Measurements from ENCODE around the gene APCDD1L. TPM values are rescaled to one million over a fixed set of nuclear protein-coding genes. Genes with fewer than 3 reads are reported as not detected.

The APCDD1L gene
- total and polyA plus RNA-seq, 2 of the 8 experiments (the other 6 are each of a cell fraction or from before 2014, with no cell fraction given), result 0.83 to 3.1 TPM

DNA sequence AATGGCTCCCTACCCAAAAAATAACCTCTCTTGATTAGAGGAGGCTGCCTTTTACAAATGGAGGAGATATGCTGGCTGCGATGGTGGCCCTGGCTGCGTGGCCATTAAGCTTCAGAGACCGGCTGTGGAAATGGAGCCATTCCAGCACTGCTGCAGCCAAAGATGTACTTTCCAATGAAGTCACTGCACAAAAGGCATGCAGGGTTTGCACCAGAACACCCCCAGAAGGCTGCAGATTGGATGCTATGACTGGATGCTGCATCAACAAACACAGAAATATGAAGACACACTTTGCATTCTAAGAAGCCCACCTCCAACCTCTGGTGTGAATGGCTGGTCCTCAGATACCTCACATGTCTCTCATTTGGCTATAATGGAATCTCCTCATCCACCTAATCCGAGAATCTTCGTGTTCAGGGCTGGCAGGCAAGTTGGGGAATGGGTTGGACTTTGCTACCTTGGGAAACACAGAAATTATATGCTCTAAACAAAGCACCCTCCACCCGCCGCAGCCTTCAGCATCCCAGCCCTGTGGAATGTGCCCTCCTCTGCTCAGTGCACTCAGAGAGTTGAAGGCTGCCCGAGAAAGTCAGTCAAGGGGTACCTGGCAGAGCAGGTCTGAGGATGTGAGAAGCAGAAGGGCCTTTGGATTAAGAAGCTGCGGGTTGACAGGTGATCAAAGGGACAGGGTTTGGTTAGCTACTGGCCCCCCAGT is 35.3 kb downstream of the APCDD1L start:
- Histone ChIP-seq H2BK12ac (ENCODE audit: low read depth, low read length) (no peak overlapping the region), H2AFZ (ENCODE audit: low read length) (no peak overlapping the region), H4K8ac (ENCODE audit: extremely low read depth, insufficient read depth, low read length) (no peak overlapping the region), H4K5ac (ENCODE audit: insufficient read length, low read depth, low read length) (no peak overlapping the region), H3K14ac (ENCODE audit: insufficient read length) (no peak overlapping the region), H3K23ac (ENCODE audit: insufficient read length) (no peak overlapping the region), H2BK15ac (ENCODE audit: low read length) (no peak overlapping the region), H4K91ac (replicated peaks; ENCODE audit: insufficient read length, low read length) (no peak overlapping the region), H3K4me1 (replicated peaks in 1 of 4; ENCODE audit: control insufficient read depth in 3 of 4, insufficient read depth in 4 of 4, low read length in 3 of 4) (peaks cover 3 to 4% (median 3%) of the 10 kb centered on the region in 4 experiments; a peak in 6 of 7 replicates), H3K36me3 (ENCODE audit: control insufficient read depth in 2 of 4, insufficient read depth in 4 of 4, low read length in 3 of 4) (no peaks in the 10 kb centered on the region), H4K20me1 (replicated peaks in 1 of 2; ENCODE audit: control insufficient read depth in 1 of 2, insufficient read depth in 2 of 2, low read length in 2 of 2) (no peaks in the 10 kb centered on the region), H3K9ac (replicated peaks in 1 of 4; ENCODE audit: extremely low read depth in 1 of 4, low read depth in 3 of 4, low read length in 3 of 4) (no peak overlapping the region), H3K27ac (ENCODE audit: low read depth, low read length) (no peak overlapping the region), H2AK5ac (ENCODE audit: low read depth, low read length) (no peak overlapping the region), H3K79me1 (ENCODE audit: low read depth, low read length) (no peaks in the 10 kb centered on the region), H3K4me3 (ENCODE audit: extremely low read depth in 1 of 4, insufficient read depth in 2 of 4, low read depth in 3 of 4, low read length in 4 of 4) (no peak overlapping the region), H3K18ac (ENCODE audit: extremely low read depth, low read length) (no peak overlapping the region), H3K23me2 (ENCODE audit: low read depth, low read length) (no peaks in the 10 kb centered on the region), H3K56ac (replicated peaks; ENCODE audit: insufficient read length, low read depth, low read length) (no peak overlapping the region), H3K79me2 (ENCODE audit: control insufficient read depth in 1 of 2, insufficient read depth in 2 of 2, low read length in 2 of 2) (no peaks in the 10 kb centered on the region), H3K4ac (replicated peaks; ENCODE audit: insufficient read length, low read depth, low read length) (no peak overlapping the region), H3K27me3 (replicated peaks in 1 of 4; ENCODE audit: control insufficient read depth in 3 of 4, extremely low read depth in 1 of 4, insufficient read depth in 3 of 4, low read length in 3 of 4) (no peaks in the 10 kb centered on the region; a peak in 1 of 7 replicates), H2BK5ac (ENCODE audit: low read depth, low read length) (no peak overlapping the region), H3K9me3 (ENCODE audit: insufficient read depth in 2 of 2, low read depth in 1 of 2, low read length in 1 of 2) (peaks cover 7 to 15% of the 10 kb centered on the region in 2 experiments; a peak in 3 of 4 replicates), H2BK120ac (replicated peaks; ENCODE audit: low read depth, low read length) (no peak overlapping the region), H2BK20ac (ENCODE audit: low read length) (no peak overlapping the region), H3K4me2 (ENCODE audit: insufficient read depth in 1 of 2, low read depth in 2 of 2, low read length in 2 of 2) (no peak overlapping the region)
- DNase-seq (ENCODE audit: low read depth in 1 of 2, low spot score in 2 of 2) (no peak), FAIRE-seq (no peak)
- 85% methylated on average over 9 of the region's 9 CpGs; no CpG with 5 or more reads in 1 of the 2 experiments for WGBS, 2 experiments (ENCODE audit: extremely low coverage in 1 of 2, insufficient coverage in 1 of 2, insufficient read length in 1 of 2, insufficient replicate concordance in 2 of 2, low coverage in 1 of 2, low lambda C conversion rate in 2 of 2, missing lambda C conversion rate in 1 of 2)
- POLR2A ChIA-PET (ENCODE audit: partially characterized antibody), result interaction anchor here (1.8 to 3.5 kb wide), 3 partner anchors 140 to 173 kb away, joined by 5 to 19 read pairs (median 7); partner anchors contain the start of gene STX16
- no peak for TF ChIP-seq HDAC2 (IDR thresholded peaks at IDR 0.05; ENCODE audit: borderline replicate concordance in 1 of 2, low read depth in 2 of 2, low read length in 2 of 2)
- TF ChIP-seq RAD21 (IDR thresholded peaks at IDR 0.05 in 1 of 2, conservative IDR thresholded peaks at IDR 0.05 in 1 of 2; ENCODE audit: low read depth in 2 of 2, low read length in 2 of 2), result no peak
- TF ChIP-seq SP2 (IDR thresholded peaks at IDR 0.05; ENCODE audit: low read length), result no peak
- no peak for TF ChIP-seq RBBP5 (IDR thresholded peaks at IDR 0.05; ENCODE audit: borderline replicate concordance, low read depth, low read length)
- no peak for TF ChIP-seq POLR2AphosphoS5 (IDR thresholded peaks at IDR 0.05; ENCODE audit: low read depth, low read length)
- TF ChIP-seq MAFK (IDR thresholded peaks at IDR 0.05; ENCODE audit: low read depth, low read length), result no peak
- TF ChIP-seq PHF8 (conservative IDR thresholded peaks at IDR 0.05; ENCODE audit: low read depth, low read length), result no peak
- TF ChIP-seq TEAD4 (IDR thresholded peaks at IDR 0.05; ENCODE audit: low read depth, low read length), result no peak
- no peak for TF ChIP-seq CHD1 (IDR thresholded peaks at IDR 0.05; ENCODE audit: low read depth, low read length)
- no peak for TF ChIP-seq JUN (IDR thresholded peaks at IDR 0.05; ENCODE audit: low read depth, low read length)
- CTCF ChIA-PET (ENCODE audit: partially characterized antibody), result interaction anchor here (0.7 to 5.0 kb wide), 14 partner anchors 10 to 580 kb away, joined by 3 to 57 read pairs (median 6); partner anchors contain the start of genes GNAS, GNAS-AS1 and STX16
